GM19452 (cell line): Measurements from ENCODE around the gene ZNF546.
"Not testable (repeated sequence)": the region's sequence is repeated elsewhere in the genome, so short reads cannot be mapped to it uniquely, and the experiment has no call there.

ENCODE experiments used
- ATAC-seq: cut with Tn5 transposase; IDR thresholded peaks from one replicate; pipeline ENCODE4 v1.9.1; 2021; ENCODE audit not compliant: unreplicated experiment

ZNF546 gene

DNA sequence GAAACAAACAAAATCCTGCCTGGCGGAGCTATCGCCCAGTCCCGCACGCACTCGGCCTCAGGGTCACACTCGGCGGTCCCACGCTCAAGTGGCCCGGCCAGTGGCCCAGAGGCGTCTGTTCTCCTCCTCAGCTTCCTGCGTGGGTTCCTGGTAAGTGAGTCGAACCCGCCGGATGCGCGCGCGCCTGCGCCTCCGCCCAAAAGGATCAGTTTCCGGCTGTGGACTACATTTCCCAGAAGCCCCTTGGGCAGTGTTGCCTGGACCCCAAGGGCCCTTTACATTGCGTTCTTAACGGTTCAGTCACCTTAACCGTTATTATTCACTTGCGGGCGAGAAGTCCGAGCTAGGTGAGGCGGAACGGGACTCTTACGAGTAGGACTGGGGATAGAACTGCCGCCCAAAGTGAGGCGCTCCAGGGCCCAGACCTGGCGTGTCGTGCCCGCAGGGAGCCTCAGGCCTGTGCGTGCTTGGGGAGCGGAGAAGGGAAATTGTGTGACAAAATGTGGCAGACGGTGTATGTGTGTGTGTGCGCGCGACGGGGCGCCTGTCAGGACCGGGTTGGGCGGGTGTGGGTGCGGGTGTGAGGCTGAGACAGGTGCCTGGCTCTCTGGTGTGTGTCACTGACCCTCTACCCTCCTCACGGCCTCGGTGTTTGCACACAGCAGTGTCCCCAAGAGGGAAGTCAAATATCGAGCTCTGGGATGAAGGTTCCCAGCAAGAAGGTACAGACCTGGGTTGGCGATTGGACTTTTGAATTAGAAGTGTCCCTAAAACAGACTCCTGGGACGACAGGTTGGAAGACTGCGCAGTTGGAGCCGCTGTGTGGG, at the start of gene ZNF546:
ZNF546 (plus strand) TSS at position 250 of the 827 bp plus-strand sequence. CDS start 1,267 bp downstream, outside the sequence.
- ATAC-seq = peak; percentile 86

DNA sequence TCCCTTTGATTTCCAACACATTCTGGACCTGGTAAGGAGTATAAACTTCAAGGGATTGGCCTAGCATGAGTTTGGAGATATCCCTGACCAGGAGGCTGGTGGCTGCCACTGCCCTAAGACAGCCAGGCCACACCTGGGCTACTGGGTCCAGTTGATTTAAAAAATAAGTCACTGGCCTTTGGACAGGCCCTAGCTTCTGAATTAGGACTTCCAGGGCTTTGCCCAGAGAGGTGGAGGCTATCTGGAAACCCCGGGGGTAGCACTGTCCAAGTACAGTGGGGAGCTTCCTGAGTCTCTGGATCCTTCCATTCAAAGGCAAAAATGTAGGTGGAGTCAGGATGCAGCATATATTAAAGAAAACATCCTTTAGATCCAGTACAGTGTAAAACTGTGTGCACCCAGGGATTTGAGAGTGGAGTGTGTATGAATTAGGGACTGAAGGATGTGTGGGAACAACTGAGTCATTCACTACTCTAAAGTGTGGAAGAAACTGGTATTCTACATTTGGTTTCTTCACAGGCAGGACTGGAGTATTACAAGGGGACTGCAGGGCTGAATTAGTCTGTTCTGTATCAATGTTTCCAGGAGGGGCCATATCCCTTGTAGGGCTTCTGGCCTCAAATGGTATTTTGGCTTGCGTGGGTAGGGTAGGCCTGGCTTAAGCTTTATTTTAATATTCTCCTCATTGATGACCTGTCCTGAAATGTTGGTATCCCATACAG, 47.7 kb upstream of the ZNF546 start:
- no peak for ATAC-seq

DNA sequence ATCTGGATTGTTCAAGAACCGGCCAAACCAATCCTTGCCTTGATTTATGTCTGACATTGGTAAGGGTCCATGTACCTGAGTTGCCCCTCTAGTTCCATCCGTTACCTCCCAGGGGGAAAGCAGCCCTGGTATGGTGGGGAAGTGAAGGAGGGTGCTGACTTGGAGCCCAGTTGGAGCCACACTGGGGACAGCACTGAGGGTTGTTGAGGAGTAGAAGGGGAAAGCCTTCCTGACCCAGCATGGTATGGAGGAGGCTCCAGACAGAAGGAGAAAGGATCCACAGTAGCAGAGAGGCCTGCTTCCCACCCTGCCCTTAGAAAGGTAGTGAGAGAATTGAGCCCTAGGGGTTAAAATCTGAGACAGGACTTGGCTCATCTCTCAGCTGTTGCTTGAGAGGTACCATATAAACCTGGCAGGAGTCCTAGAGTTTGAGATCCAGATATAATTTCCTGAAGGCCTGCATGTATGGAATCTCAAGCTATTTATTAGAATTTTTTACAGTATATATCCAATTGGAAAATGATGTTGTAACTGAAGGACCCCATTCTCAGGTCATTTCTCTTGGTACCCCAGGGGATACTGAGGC, 45.7 kb upstream of the ZNF546 start:
- ATAC-seq = no peak

DNA sequence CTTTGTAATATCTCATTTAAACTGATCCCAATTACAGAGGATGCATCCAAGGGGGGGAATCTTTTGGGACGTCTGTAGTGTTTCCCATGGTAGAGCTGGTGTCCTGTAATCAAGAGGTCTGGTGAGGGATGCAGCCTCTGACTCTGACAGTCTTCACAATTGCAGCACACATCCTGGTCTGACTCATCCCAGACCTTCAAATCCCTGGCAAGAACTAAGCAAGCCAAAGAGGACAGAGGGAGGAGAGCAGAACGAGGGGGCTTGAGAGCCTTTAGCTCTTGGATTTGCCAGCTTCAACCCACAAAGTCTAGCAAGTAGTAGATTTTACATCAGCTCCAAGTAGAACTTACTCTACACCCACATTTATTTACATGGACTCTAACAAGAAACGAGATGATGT, 45.2 kb upstream of the ZNF546 start:
- ATAC-seq = no peak

DNA sequence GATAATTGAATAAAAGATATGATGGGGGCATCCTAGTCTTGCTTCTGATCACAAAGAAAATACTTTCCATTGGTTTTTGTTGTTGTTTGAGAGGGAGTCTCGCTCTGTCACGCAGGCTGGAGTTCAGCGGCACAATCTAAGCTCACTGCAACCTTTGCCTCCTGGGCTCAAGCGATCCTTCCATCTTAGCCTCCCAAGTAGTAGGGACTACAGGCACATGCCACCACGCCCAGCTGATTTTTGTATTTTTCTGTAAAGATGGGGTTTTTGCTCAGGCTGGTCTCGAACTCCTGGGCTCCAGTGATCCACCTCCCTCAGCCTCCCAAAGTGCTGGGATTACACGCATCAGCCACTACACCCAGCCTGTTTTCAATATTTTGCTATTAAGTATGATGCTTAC, 42.9 kb upstream of the ZNF546 start:
- no peak for ATAC-seq

DNA sequence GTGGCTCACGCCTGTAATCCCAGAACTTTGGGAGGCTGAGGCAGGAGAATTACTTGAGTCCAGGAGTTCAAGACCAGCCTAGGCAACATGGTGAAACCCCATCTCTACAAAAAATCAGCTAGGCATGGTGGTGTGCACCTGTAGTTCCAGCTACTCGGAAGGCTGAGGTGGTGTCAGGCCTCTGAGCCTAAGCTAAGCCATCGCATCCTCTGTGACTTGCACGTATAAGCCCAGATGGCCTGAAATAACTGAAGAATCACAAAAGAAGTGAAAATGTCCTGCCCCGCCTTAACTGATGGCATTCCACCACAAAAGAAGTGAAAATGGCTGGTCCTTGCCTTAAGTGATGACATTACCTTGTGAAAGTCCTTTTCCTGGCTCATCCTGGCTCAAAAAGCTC, 39.0 kb upstream of the ZNF546 start:
- not testable (repeated sequence) for ATAC-seq

DNA sequence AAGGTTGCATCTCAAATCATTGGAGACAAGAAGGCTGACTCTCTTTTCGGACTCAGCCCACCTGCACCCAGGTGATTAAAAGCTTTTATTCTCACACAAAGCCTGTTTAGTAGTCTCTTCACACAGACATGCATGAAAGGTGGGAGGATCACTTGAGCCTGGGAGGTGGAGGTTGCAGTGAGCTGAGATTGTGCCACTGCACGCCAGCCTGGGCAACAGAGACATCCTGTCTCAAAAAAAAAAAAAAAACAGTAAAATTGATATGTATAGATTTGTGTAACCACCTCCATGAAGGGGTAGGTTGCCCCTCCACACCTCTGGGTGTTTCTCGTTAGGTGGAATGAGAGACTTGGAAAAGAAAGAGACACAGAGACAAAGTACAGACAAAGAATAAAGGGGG, 37.9 kb upstream of the ZNF546 start:
- ATAC-seq = not testable (repeated sequence)

DNA sequence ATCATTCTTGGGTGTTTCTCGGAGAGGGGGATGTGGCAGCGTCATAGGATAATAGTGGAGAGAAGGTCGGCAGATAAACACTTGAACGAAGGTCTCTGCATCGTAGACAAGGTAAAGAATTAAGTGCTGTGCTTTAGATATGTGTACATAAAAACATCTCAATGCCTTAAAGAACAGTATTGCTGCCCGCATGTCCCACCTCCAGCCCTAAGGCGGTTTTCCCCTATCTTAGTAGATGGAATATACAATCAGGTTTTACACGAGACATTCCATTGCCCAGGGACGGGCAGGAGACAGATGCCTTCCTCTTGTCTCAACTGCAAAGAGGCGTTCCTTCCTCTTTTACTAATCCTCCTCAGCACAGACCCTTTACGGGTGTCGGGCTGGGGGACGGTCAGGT, 37.5 kb upstream of the ZNF546 start:
- ATAC-seq = not testable (repeated sequence)

DNA sequence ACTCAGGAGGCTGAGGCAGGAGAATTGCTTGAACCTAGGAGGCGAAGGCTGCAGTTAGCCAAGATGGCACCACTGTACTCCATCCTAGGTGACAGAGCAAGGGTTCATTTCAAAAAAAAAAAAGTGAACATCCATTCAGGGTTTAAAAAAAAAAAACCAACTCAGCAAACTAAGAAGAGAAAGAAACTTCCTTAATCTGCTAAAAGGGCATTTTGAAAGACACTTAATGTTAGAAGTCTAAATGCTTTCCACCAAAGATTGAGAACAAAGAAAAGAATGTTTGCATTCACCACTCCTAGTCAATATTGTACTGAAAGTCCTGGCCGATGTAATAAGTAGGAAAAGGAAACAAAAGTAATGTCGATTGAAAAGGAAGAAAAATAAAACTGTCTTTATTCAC, 33.0 kb upstream of the ZNF546 start:
- no peak for ATAC-seq

DNA sequence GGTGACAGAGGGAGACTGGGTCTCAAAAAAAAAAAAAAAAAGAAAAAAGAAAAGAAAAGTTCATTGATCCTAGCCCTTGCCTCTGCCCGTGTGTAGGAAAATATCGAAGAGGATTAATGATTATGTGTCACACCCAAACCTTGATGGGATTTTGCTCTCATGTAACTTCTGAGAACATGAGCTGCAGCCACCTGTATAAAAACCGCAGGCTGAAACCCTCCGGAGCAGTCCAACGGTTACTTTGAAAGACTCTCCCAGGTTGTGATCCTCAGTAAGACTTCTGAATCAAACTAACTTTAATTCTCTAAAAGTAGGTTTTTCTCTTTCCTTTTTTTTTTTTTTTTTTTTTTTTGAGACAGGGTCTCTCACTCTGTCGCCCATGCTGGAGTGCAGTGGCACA, 30.2 kb upstream of the ZNF546 start:
- ATAC-seq = no peak

DNA sequence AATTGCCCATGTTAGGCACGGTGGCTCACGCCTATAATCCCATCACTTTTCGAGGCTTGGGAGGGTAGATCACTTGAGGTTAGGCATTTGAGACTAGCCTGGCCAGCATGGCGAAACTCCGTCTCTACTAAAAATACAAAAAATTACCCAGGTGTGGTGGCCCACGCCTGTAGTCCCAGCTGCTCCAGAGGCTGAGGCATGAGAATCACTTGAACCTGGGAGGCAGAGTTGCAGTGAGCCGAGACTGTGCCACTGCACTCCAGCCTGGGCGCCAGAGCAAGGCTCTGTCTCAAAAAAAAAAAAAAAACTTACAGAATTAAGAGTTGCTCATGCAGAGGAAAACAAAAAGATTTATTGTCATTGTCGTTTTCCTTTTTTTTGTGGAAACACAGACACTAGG, 29.3 kb upstream of the ZNF546 start:
- ATAC-seq = no peak

DNA sequence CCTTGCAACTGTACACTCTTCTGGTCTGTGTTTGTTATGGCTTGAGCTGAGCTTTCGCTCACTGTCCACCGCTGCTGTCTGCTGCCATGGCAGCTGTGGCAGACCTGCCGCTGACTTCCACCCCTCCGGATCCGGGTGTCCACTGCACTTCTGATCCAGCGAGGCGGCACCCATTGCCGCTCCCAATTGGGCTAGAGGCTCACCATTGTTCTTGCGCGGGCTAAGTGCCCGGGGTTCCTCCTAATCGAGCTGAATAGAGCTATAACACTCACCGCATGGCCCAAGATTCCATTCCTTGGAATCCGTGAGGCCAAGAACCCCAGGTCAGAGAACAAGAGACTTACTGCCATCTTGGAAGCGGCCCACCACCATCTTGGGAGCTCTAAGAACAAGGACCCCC, 28.1 kb upstream of the ZNF546 start:
- ATAC-seq = no peak

DNA sequence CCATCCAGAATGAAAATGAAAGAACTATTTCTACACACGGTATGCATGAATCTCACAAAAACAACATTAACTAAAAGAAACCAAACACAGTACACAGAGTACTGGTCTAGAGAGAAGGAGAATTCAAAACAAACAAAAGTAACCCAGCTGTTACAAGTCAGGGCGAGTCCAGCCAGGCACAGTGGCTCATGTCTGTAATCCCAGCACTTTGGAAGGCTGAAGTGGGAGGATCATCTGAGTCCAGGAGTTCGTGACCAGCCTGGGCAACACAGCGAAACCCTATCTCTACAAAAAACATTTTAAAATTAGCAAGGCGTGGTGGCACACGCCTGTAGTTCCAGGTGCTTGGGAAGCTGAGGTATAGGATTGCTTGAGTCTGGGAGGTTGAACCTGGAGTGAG, 27.6 kb upstream of the ZNF546 start:
- no peak for ATAC-seq

DNA sequence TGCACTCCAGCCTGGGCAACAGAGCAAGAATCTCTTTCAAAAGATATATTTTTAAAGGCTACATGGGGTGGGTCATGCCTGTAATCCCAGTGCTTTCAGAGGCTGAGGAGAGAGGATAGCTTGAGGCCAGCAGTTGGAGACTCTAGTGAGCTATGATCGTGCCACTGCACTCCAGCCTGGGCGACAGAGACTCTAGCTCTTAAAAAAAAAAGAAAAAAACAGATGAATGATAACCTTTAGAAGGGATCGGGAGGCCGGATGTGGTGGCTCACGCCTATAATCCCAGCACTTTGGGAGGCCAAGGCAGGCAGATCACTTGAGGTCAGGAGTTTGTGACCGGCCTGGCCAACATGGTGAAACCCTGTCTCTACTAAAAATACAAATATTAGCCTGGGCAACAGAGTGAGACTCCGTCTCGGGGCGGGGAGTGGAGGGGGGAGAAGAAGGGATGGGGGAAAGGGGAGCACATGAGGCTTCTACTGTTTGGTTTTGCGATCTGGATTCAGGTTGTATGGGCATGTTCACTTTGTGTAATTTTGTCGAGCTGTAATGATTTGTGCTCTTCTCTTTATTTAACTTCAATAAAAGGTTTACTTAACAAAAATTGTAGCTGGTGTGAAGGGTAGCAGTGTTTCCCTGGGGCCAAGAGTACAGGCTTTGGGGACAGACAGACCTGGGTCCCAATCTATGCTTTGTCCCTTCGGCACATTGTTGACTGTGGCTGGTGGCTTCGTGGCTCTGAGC, 27.0 kb upstream of the ZNF546 start:
- ATAC-seq = no peak

DNA sequence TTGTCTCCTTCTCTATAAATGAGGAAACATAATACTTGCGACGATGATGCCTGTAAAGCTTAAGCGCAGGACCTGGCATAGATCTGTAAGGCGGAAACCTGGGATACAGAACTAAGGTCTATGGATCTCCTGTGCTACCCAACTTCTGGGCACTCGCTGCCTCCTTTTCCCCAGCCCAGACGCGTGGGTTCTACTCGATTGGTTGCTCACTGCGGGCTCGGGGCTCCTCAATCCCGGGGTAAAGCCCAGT, 26.5 kb upstream of the ZNF546 start:
- ATAC-seq = peak; percentile 13

DNA sequence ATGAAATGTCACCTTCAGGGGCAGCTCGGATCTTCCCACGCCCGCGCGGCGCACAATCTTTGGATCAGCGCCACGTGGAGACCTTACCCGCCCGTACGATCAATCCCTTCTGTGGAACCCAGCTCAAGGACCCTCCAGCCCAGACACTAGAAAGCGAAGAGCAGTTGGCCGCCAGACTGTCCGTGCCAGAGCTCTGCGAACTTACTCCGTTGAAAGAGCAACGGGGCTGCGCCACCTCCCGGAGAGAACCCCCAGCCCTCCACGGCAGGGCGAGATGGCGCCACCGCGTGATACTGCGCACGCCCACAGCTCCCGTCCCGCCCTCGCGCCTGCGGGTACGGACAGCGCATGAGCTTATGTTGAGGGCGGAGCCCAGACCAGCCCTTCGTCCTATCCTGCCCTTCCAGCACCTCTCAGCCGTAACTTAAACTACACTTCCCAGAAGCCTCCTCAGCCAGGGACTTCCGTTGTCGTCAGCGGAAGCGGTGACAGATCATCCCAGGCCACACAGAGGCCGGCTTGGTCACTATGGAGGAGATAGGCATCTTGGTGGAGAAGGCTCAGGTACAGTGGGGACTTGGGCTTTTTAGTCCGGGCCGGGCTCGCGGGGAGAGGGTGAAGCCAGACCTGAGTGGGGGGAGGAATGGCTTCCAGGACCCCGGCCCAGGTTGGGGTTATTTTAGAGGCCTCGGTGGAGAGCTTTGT, 26.0 kb upstream of the ZNF546 start, which contains the start of gene PSMC4:
PSMC4 (plus strand) TSS at position 491 of the 705 bp plus-strand sequence; CDS start at position 529, 38 bp downstream.
- ATAC-seq = peak; percentile 93

DNA sequence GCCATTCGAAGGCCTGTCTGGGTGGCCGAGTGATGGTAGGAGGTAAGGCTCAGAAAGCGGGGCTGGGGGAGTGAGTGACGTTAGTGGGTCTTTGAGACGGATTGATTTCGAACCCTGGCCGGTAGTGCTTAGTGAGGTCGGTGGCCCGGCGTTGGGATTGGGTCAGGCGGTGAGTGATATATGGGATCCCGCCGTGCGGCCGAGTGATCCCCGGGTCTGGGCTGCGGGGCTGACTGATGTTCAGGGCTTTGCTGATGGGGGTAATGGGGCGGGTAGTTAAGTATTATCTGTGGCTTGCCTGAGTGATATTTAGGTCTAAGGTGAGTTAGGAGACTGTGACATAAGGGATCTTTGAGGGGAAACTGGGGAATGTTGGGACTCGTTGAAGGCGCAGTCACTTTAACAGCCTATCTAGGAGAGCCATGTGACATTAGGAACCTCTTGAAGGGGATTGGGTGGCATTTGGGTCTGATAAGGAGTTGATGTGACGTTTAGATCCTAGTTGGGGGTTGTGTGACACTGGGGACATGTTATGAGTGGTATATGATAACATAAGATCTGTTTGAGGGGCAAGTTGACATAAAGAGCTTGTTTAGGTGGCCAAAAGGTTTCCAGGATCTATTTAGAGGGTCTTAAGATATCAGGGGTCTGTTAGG, 25.4 kb upstream of the ZNF546 start:
- ATAC-seq = no peak

DNA sequence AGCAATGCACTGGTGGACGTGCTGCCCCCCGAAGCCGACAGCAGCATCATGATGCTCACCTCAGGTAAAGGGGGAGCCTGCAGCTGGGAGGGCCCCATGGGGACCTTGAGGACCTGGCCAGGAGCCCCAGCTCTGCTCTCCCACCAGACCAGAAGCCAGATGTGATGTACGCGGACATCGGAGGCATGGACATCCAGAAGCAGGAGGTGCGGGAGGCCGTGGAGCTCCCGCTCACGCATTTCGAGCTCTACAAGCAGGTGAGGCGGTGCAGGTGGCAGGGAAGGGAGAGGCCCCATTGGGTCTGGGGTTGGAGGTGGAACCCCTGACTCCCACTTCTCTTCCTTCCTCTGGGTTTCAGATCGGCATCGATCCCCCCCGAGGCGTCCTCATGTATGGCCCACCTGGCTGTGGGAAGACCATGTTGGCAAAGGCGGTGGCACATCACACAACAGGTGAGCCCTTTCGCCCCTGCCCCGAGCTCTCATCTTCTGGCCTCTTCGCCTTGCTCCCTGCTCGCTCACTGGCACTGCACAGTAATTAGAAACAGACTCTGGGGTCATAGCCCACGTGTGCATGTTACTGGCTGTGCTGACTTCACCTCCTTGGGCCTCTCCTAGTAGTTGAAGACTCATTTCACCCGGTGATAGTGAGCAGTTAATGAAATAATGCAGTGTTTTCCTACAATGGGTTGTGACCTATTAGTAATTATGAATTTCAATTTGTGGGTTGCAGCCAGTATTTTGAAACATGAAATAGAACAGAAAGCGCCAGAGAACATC, 22.3 kb upstream of the ZNF546 start:
- ATAC-seq = no peak

DNA sequence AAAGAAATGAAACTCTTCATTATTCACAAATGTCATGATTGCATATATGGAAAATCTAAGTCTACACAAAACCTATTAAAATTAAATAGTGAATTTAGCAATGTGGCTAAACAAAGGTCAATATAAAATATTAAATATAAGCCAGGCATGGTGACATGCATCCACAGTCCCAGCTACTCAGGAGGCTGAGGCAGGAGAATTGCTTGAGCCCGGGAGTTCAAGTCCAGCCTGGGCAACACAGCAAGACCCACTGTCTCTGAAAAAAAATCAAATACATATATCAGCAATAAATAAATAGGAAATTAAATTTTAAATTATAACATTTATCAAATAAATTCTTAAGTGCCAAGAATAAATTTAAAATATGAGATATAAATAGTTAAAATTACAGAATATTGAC, 14.0 kb upstream of the ZNF546 start:
- ATAC-seq = no peak
